Skin epidermis (tissue), 12 donors: Measurements from ENCODE around the gene POLR2J3.
"Not testable (repeated sequence)": the region's sequence is repeated elsewhere in the genome, so short reads cannot be mapped to it uniquely, and the experiment has no call there.

Source experiments
- H3K27ac ChIP-seq, 21 experiments: fragments of 200-600 bp; sonication (generic) in 11 of 21; one replicate each; pipeline ENCODE4 v1.5.0; 2020; ENCODE audit warnings: mild to moderate bottlenecking in 3 of 21, inconsistent platforms in 2 of 21, moderate library complexity in 2 of 21
- H3K4me3 ChIP-seq, 7 experiments: fragments of 200-600 bp; sonication (generic) in 2 of 7; one replicate each; pipeline ENCODE4 v1.5.0; 2020; ENCODE audit warnings: inconsistent platforms in 2 of 7, mild to moderate bottlenecking in 2 of 7, moderate library complexity in 1 of 7

The POLR2J3 gene

GRCh38 chr7:102592477-102593019 is 20.2 kb upstream of the POLR2J3 start:
- H3K4me3 ChIP-seq, result not testable (repeated sequence)

GRCh38 chr7:102589857-102590256 is 17.5 kb upstream of the POLR2J3 start:
- not testable (repeated sequence) for H3K4me3 ChIP-seq, H3K27ac ChIP-seq

More at GRCh38 chr7:102592477-102593019, 20.2 kb upstream of the POLR2J3 start:
- H3K27ac ChIP-seq, result not testable (repeated sequence)

GRCh38 chr7:102583495-102583894 is 11.1 kb upstream of the POLR2J3 start:
- not testable (repeated sequence) for H3K27ac ChIP-seq

GRCh38 chr7:102581722-102582121 is 9.3 kb upstream of the POLR2J3 start:
- not testable (repeated sequence) for H3K4me3 ChIP-seq, H3K27ac ChIP-seq

More at GRCh38 chr7:102583495-102583894, 11.1 kb upstream of the POLR2J3 start:
- H3K4me3 ChIP-seq, result not testable (repeated sequence)

- H3K4me3 ChIP-seq, H3K27ac ChIP-seq: not testable (repeated sequence)
Observed at GRCh38 chr7:102578486-102578885, 6.1 kb upstream of the POLR2J3 start.

- H3K4me3 ChIP-seq, H3K27ac ChIP-seq: not testable (repeated sequence)
Observed at GRCh38 chr7:102577315-102578240, 5.2 kb upstream of the POLR2J3 start.

- not testable (repeated sequence) for H3K27ac ChIP-seq
Observed at GRCh38 chr7:102576363-102576762, 4.0 kb upstream of the POLR2J3 start.

GRCh38 chr7:102574607-102575006 is 2.2 kb upstream of the POLR2J3 start:
- not testable (repeated sequence) for H3K4me3 ChIP-seq, H3K27ac ChIP-seq

More at GRCh38 chr7:102576363-102576762, 4.0 kb upstream of the POLR2J3 start:
- not testable (repeated sequence) for H3K4me3 ChIP-seq

- H3K4me3 ChIP-seq, H3K27ac ChIP-seq: not testable (repeated sequence)
Observed at GRCh38 chr7:102568620-102569019, 3.8 kb downstream of the POLR2J3 start.

GRCh38 chr7:102550808-102551422 is 21.5 kb downstream of the POLR2J3 start, which contains the start of gene SPDYE2:
TSS of gene SPDYE2 (plus strand) at chr7:102551226. CDS start at chr7:102553256, 2,030 bp downstream.
- not testable (repeated sequence) for H3K4me3 ChIP-seq

GRCh38 chr7:102546353-102546752 is 26.0 kb downstream of the POLR2J3 start:
- not testable (repeated sequence) for H3K4me3 ChIP-seq, H3K27ac ChIP-seq

More at GRCh38 chr7:102550808-102551422, 21.5 kb downstream of the POLR2J3 start, which contains the start of gene SPDYE2:
- H3K27ac ChIP-seq, result not testable (repeated sequence)

GRCh38 chr7:102545288-102545687 is 27.1 kb downstream of the POLR2J3 start:
- H3K4me3 ChIP-seq, result not testable (repeated sequence)

GRCh38 chr7:102544372-102544771 is 28.0 kb downstream of the POLR2J3 start:
- not testable (repeated sequence) for H3K27ac ChIP-seq, H3K4me3 ChIP-seq

More at GRCh38 chr7:102545288-102545687, 27.1 kb downstream of the POLR2J3 start:
- H3K27ac ChIP-seq, result not testable (repeated sequence)

GRCh38 chr7:102543596-102543995 is 28.8 kb downstream of the POLR2J3 start, which contains the start of gene UPK3BL2:
TSS of gene UPK3BL2 (minus strand) at chr7:102543696. CDS start at chr7:102543636, 60 bp downstream.
- not testable (repeated sequence) for H3K27ac ChIP-seq, H3K4me3 ChIP-seq

- not testable (repeated sequence) for H3K27ac ChIP-seq, H3K4me3 ChIP-seq
Observed at GRCh38 chr7:102542771-102543170, 29.6 kb downstream of the POLR2J3 start.

GRCh38 chr7:102542083-102542482 is 30.3 kb downstream of the POLR2J3 start:
- not testable (repeated sequence) for H3K4me3 ChIP-seq, H3K27ac ChIP-seq

- not testable (repeated sequence) for H3K4me3 ChIP-seq, H3K27ac ChIP-seq
Observed at GRCh38 chr7:102540604-102541003, 31.8 kb downstream of the POLR2J3 start.

- not testable (repeated sequence) for H3K4me3 ChIP-seq
Observed at GRCh38 chr7:102535062-102535615, 37.2 kb downstream of the POLR2J3 start.

GRCh38 chr7:102532127-102532526 is 40.3 kb downstream of the POLR2J3 start:
- H3K27ac ChIP-seq, H3K4me3 ChIP-seq: not testable (repeated sequence)

More at GRCh38 chr7:102535062-102535615, 37.2 kb downstream of the POLR2J3 start:
- H3K27ac ChIP-seq, result not testable (repeated sequence)

GRCh38 chr7:102531583-102531982 is 40.8 kb downstream of the POLR2J3 start:
- H3K4me3 ChIP-seq, H3K27ac ChIP-seq: not testable (repeated sequence)
